ENCODE measurements around the gene C22orf31.

Gene C22orf31

DNA sequence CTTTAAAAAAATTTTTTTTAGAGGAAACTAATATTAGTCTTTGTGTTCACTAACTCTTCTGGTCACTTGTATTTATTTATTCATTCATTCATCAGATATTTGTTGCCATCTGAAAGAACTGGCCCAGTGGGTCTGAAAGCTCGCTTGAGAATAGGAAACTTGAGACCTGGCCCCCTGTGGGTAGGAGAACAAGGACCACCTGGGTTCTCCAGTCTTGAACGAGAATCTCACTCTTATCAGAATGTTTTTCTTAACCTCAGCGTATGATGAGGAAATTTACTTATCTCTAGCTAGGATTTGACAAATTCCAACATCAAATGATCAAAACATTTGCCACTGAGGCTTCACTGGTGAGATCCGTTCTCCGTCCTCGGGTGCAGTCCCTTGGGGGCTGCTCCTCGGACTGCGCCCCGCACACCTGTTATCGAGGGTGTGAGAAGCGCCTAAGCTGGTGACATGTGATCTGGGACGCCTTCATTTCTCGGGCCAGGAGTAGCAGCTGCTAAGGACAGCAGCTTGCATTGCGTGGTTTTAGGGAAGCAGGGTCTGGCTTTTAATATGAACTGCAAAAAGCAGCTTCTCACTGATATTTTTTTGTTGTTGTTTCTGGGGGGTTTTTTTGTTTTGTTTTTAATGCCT lies 6.3 kb downstream of the C22orf31 start:
- no peak overlapping the region for H3K4me3 ChIP-seq (ENCODE audit: low read depth, low read length)
- TF ChIP-seq, protein P1, sequence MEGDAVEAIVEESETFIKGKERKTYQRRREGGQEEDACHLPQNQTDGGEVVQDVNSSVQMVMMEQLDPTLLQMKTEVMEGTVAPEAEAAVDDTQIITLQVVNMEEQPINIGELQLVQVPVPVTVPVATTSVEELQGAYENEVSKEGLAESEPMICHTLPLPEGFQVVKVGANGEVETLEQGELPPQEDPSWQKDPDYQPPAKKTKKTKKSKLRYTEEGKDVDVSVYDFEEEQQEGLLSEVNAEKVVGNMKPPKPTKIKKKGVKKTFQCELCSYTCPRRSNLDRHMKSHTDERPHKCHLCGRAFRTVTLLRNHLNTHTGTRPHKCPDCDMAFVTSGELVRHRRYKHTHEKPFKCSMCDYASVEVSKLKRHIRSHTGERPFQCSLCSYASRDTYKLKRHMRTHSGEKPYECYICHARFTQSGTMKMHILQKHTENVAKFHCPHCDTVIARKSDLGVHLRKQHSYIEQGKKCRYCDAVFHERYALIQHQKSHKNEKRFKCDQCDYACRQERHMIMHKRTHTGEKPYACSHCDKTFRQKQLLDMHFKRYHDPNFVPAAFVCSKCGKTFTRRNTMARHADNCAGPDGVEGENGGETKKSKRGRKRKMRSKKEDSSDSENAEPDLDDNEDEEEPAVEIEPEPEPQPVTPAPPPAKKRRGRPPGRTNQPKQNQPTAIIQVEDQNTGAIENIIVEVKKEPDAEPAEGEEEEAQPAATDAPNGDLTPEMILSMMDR (IDR thresholded peaks at IDR 0.05; ENCODE audit: low read depth, low read length, missing control alignments): no peak

GRCh38 chr22:29054251-29054767 lies 7.3 kb downstream of the C22orf31 start:
- no peak overlapping the region for H3K4me3 ChIP-seq (ENCODE audit: low read depth, low read length)
- TF ChIP-seq, protein P1 (IDR thresholded peaks at IDR 0.05; ENCODE audit: low read depth, low read length, missing control alignments): no peak
- no peak for DNase-seq (ENCODE audit: low read depth)

More for the DNA sequence above, 6.3 kb downstream of the C22orf31 start:
- no peak for DNase-seq (ENCODE audit: low read depth)

- H3K4me3 ChIP-seq (ENCODE audit: low read depth, low read length): no peak overlapping the region
- no peak for DNase-seq (ENCODE audit: low read depth)
- TF ChIP-seq, protein P1 (IDR thresholded peaks at IDR 0.05; ENCODE audit: low read depth, low read length, missing control alignments): no peak
Observed at GRCh38 chr22:29053048-29053702, 8.5 kb downstream of the C22orf31 start.

GRCh38 chr22:29050457-29050856 lies 11.2 kb downstream of the C22orf31 start:
- DNase-seq (ENCODE audit: low read depth): no peak
- TF ChIP-seq, protein P1 (IDR thresholded peaks at IDR 0.05; ENCODE audit: low read depth, low read length, missing control alignments): no peak

DNA sequence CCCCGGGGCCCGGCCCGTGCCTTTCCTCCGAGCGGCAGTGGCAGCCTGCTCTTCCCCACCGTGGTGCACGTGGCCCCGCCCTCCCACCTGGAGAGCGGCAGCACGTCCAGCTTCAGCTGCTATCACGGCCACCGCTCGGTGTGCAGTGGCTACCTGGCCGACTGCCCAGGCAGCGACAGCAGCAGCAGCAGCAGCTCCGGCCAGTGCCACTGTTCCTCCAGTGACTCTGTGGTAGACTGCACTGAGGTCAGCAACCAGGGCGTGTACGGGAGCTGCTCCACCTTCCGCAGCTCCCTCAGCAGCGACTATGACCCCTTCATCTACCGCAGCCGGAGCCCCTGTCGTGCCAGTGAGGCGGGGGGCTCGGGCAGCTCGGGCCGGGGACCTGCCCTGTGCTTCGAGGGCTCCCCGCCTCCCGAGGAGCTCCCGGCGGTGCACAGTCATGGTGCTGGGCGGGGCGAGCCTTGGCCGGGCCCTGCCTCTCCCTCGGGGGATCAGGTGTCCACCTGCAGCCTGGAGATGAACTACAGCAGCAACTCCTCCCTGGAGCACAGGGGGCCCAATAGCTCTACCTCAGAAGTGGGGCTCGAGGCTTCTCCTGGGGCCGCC lies 11.9 kb downstream of the C22orf31 start:
- no peak for DNase-seq (ENCODE audit: low read depth)
- H3K4me3 ChIP-seq (ENCODE audit: low read depth, low read length): no peak overlapping the region
- TF ChIP-seq, protein P1 (IDR thresholded peaks at IDR 0.05; ENCODE audit: low read depth, low read length, missing control alignments): no peak

More at GRCh38 chr22:29050457-29050856, 11.2 kb downstream of the C22orf31 start:
- no peak overlapping the region for H3K4me3 ChIP-seq (ENCODE audit: low read depth, low read length)

DNA sequence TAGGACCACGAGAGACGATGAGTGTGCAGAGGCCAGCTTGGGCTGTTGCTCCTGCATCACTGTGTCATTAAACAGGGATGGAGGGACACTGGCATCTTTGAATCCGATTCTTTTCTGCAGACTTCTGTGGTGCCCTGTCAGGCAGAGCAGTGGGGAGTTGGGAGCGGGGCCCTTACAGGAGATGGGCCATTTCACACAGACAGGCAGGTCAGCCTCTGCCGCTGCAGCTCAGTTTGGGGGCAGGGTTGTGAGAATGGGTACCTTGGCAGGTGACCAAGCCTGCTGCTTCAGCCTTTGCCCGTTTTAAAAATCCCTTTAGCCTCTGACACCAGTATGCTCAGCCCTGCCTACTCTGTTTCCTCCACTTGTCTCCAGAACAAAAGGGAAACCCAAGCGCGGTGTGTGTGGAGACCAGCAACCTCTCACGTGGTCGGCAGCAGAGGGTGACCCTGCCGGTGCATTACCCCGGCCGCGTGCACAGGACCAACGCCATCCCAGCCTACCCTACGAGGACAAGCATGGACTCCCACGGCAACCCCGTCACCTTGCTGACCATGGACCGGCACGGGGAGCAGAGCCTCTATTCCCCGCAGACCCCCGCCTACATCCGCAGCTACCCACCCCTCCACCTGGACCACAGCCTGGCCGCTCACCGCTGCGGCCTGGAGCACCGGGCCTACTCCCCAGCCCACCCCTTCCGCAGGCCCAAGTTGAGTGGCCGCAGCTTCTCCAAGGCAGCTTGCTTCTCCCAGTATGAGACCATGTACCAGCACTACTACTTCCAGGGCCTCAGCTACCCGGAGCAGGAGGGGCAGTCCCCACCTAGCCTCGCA lies 12.6 kb downstream of the C22orf31 start:
- DNase-seq (ENCODE audit: low read depth): no peak
- H3K4me3 ChIP-seq (ENCODE audit: low read depth, low read length): no peak overlapping the region
- TF ChIP-seq, protein P1 (IDR thresholded peaks at IDR 0.05; ENCODE audit: low read depth, low read length, missing control alignments): no peak

Data from GM12864 (cell line).